DMS79 (cell line): ENCODE results near the gene KCNJ12.
"Not testable (repeated sequence)": the region's sequence is repeated elsewhere in the genome, so short reads cannot be mapped to it uniquely, and the experiment has no call there.

Experiments used
- DNase-seq: peaks from one replicate; lab custom pipeline; 2025; lab: John Stamatoyannopoulos, UW

KCNJ12 gene

GRCh38 chr17:21387616-21388015 is 11.5 kb downstream of the KCNJ12 start:
- DNase-seq = no peak

- DNase-seq = no peak
Measured at GRCh38 chr17:21388066-21388465, 11.9 kb downstream of the KCNJ12 start.

- DNase-seq = no peak
Measured at GRCh38 chr17:21388944-21389343, 12.8 kb downstream of the KCNJ12 start.

GRCh38 chr17:21389394-21389793 is 13.2 kb downstream of the KCNJ12 start:
- no peak for DNase-seq

- no peak for DNase-seq
Measured at GRCh38 chr17:21390294-21390693, 14.1 kb downstream of the KCNJ12 start.

GRCh38 chr17:21392266-21392665 is 16.1 kb downstream of the KCNJ12 start:
- no peak for DNase-seq

GRCh38 chr17:21394265-21394664 is 18.1 kb downstream of the KCNJ12 start:
- DNase-seq = no peak

GRCh38 chr17:21395764-21396163 is 19.6 kb downstream of the KCNJ12 start:
- DNase-seq = no peak

- no peak for DNase-seq
Measured at GRCh38 chr17:21396237-21396636, 20.1 kb downstream of the KCNJ12 start.

GRCh38 chr17:21397341-21398190 is 21.4 kb downstream of the KCNJ12 start:
- no peak for DNase-seq

GRCh38 chr17:21399474-21400186 is 23.5 kb downstream of the KCNJ12 start:
- DNase-seq = no peak

GRCh38 chr17:21400187-21400569 is 24.0 kb downstream of the KCNJ12 start:
- DNase-seq = not testable (repeated sequence)

GRCh38 chr17:21400816-21401593 is 24.8 kb downstream of the KCNJ12 start:
- DNase-seq = no peak

- not testable (repeated sequence) for DNase-seq
Measured at GRCh38 chr17:21402166-21402571, 26.0 kb downstream of the KCNJ12 start.

- DNase-seq = not testable (repeated sequence)
Measured at GRCh38 chr17:21402926-21403325, 26.8 kb downstream of the KCNJ12 start.

- DNase-seq = not testable (repeated sequence)
Measured at GRCh38 chr17:21404106-21404505, 27.9 kb downstream of the KCNJ12 start.

- DNase-seq = not testable (repeated sequence)
Measured at GRCh38 chr17:21404539-21404938, 28.4 kb downstream of the KCNJ12 start.

- DNase-seq = not testable (repeated sequence)
Measured at GRCh38 chr17:21404956-21405731, 29.0 kb downstream of the KCNJ12 start.

- DNase-seq = not testable (repeated sequence)
Measured at GRCh38 chr17:21405904-21406400, 29.8 kb downstream of the KCNJ12 start.

- not testable (repeated sequence) for DNase-seq
Measured at GRCh38 chr17:21406616-21407404, 30.7 kb downstream of the KCNJ12 start.

- DNase-seq = not testable (repeated sequence)
Measured at GRCh38 chr17:21407752-21408151, 31.6 kb downstream of the KCNJ12 start.
